Keratinocyte (primary cell): ENCODE data around the gene FZD1. TPM values are rescaled to one million over a fixed set of nuclear protein-coding genes. Genes with fewer than 3 reads are reported as not detected.

ENCODE experiments used
- DNase-seq: peaks from one replicate; pipeline ENCODE4 v3.0.0-alpha.2; 2011; ENCODE audit warnings: low read depth, missing footprints, low spot score
- FAIRE-seq: peaks from 2 replicates; lab custom pipeline; 2011; peaks lifted over from hg19 to GRCh38; lab: Jason Lieb, UNC
- H2AFZ ChIP-seq: 2 replicates; pipeline ENCODE4 v1.6.0; 2012; ENCODE audit warnings: low read length, control low read depth, inconsistent platforms; ENCODE audit not compliant: control insufficient read depth
- H3K27ac ChIP-seq: 2 replicates; pipeline ENCODE4 v1.5.1; 2011; ENCODE audit warnings: low read length; ENCODE audit not compliant: control insufficient read depth, insufficient read depth
- H3K27me3 ChIP-seq: 3 replicates; pipeline ENCODE4 v1.6.0; 2011; ENCODE audit warnings: low read length; ENCODE audit not compliant: control insufficient read depth, insufficient read depth; ENCODE audit errors: extremely low read depth
- H3K36me3 ChIP-seq, 2 experiments: 2 replicates in 1 of 2; 3 replicates in 1 of 2; pipeline ENCODE4 v1.5.1; 2011; ENCODE audit warnings: low read length in 2 of 2, mild to moderate bottlenecking in 1 of 2; ENCODE audit not compliant: control insufficient read depth in 2 of 2, insufficient read depth in 2 of 2; ENCODE audit errors: extremely low read depth in 1 of 2
- H3K4me1 ChIP-seq: 3 replicates; pipeline ENCODE4 v1.5.1; 2011; ENCODE audit warnings: low read length; ENCODE audit not compliant: control insufficient read depth, insufficient read depth; ENCODE audit errors: extremely low read depth
- H3K4me2 ChIP-seq: 3 replicates; pipeline ENCODE4 v1.6.0; 2011; ENCODE audit warnings: low read depth, low read length; ENCODE audit not compliant: control insufficient read depth, insufficient read depth; ENCODE audit errors: extremely low read depth
- H3K4me3 ChIP-seq, 3 experiments: fragments of 200-600 bp in 1 of 3; sonication (generic) in 1 of 3; 2 replicates in 2 of 3; 3 replicates in 1 of 3; pipeline ENCODE4 v1.5.1; 2011 to 2016; ENCODE audit warnings: low read length in 3 of 3, mild to moderate bottlenecking in 3 of 3, control low read depth in 2 of 3, inconsistent platforms in 1 of 3, low read depth in 1 of 3, mixed read lengths in 1 of 3, mixed run types in 1 of 3, moderate library complexity in 1 of 3; ENCODE audit not compliant: control insufficient read depth in 2 of 3, insufficient read depth in 2 of 3; ENCODE audit errors: extremely low read depth in 1 of 3
- H3K79me2 ChIP-seq: 2 replicates; pipeline ENCODE4 v1.6.0; 2012; ENCODE audit warnings: low read length; ENCODE audit not compliant: control insufficient read depth, insufficient read depth
- H3K9ac ChIP-seq: 3 replicates; pipeline ENCODE4 v1.6.0; 2011; ENCODE audit warnings: low read length; ENCODE audit not compliant: control insufficient read depth, insufficient read depth; ENCODE audit errors: extremely low read depth
- H3K9me1 ChIP-seq: 3 replicates; pipeline ENCODE4 v1.6.0; 2011; ENCODE audit warnings: low read length; ENCODE audit not compliant: control insufficient read depth, insufficient read depth; ENCODE audit errors: extremely low read depth
- H3K9me3 ChIP-seq: 2 replicates; pipeline ENCODE4 v1.5.1; 2012; ENCODE audit warnings: low read depth, low read length; ENCODE audit not compliant: control insufficient read depth
- H4K20me1 ChIP-seq: 3 replicates; pipeline ENCODE4 v1.6.0; 2011; ENCODE audit warnings: low read length; ENCODE audit not compliant: control insufficient read depth, insufficient read depth; ENCODE audit errors: extremely low read depth
- CTCF ChIP-seq, 3 experiments: IDR thresholded peaks in 1 of 3; conservative IDR thresholded peaks in 1 of 3; optimal IDR thresholded peaks in 1 of 3; 2 replicates in 2 of 3; 3 replicates in 1 of 3; pipeline versions ENCODE3 to v1.5.1; 2011; ENCODE audit warnings: low read length in 3 of 3, mild to moderate bottlenecking in 3 of 3, moderate library complexity in 2 of 3, control low read depth in 1 of 3, inconsistent platforms in 1 of 3; ENCODE audit not compliant: insufficient read depth in 2 of 3; ENCODE audit errors: extremely low read depth in 1 of 3
- EZH2 ChIP-seq: IDR thresholded peaks from one replicate; pipeline ENCODE4 v1.6.1; 2012; ENCODE audit warnings: inconsistent platforms, mild to moderate bottlenecking, low read length, moderate library complexity
- dilution Hi-C: fragments of 300-500 bp; cut with MboI; formaldehyde crosslinking; loops from one replicate; pipeline ENCODE4 v1.7.0; 2020; ENCODE audit warnings: low sequenced_read_pairs; ENCODE audit not compliant: extremely low pct_ligation_motif_present
- polyA plus RNA-seq, 5 experiments: library from polyadenylated mRNA; depleted of rRNA in 3 of 5; stranded (reverse) in 3 of 5; stranded (forward) in 1 of 5; unstranded in 1 of 5; fragments of >200 nt; gene quantifications; 1 replicate in 1 of 5; 2 replicates in 3 of 5; 3 replicates in 1 of 5; pipeline versions ENCODE4 v1.2.1 to v1.2.3, GENCODE V29; 2011 to 2012; ENCODE audit warnings: missing spikeins in 2 of 5, low read depth in 1 of 5, low replicate concordance in 1 of 5

Gene FZD1
- polyA plus RNA-seq, 1 donor (not counting 4 experiments of a cell fraction or from before 2014, with no cell fraction given), result 1.3 TPM

GRCh38 chr7:91319351-91319750 lies 55.1 kb downstream of the FZD1 start:
- no peak for FAIRE-seq

GRCh38 chr7:91320366-91321078 lies 56.3 kb downstream of the FZD1 start:
- FAIRE-seq (no peak), DNase-seq (no peak)
- Histone ChIP-seq H3K9ac (no peak overlapping the region), H3K9me1 (no peaks in the 10 kb centered on the region), H3K36me3 (no peaks in the 10 kb centered on the region), H3K79me2 (no peaks in the 10 kb centered on the region), H3K27ac (no peak overlapping the region), H3K4me2 (no peak overlapping the region), H3K27me3 (no peaks in the 10 kb centered on the region), H2AFZ (no peak overlapping the region), H3K4me1 (no peaks in the 10 kb centered on the region), H3K9me3 (no peaks in the 10 kb centered on the region), H3K4me3 (no peak overlapping the region), H4K20me1 (no peaks in the 10 kb centered on the region)
- no peak for TF ChIP-seq EZH2
- no peak for TF ChIP-seq CTCF (optimal IDR thresholded peaks at IDR 0.05 in 1 of 3, IDR thresholded peaks at IDR 0.05 in 1 of 3, conservative IDR thresholded peaks at IDR 0.05 in 1 of 3; ENCODE audit: extremely low read depth in 1 of 3, insufficient read depth in 2 of 3, low read length in 3 of 3)
- dilution Hi-C loops, result no loop called here

More at GRCh38 chr7:91319351-91319750, 55.1 kb downstream of the FZD1 start:
- H3K27me3 ChIP-seq, result no peaks in the 10 kb centered on the region
- no peaks in the 10 kb centered on the region for H3K9me1 ChIP-seq
- H3K4me1 ChIP-seq, result peaks cover 7% of the 10 kb centered on the region
- no peaks in the 10 kb centered on the region for H3K36me3 ChIP-seq
- no peaks in the 10 kb centered on the region for H3K9me3 ChIP-seq
- no peak overlapping the region for H3K9ac ChIP-seq
- H3K4me2 ChIP-seq, result no peak overlapping the region
- H3K27ac ChIP-seq, result no peak overlapping the region
- no peaks in the 10 kb centered on the region for H3K79me2 ChIP-seq
- no peaks in the 10 kb centered on the region for H4K20me1 ChIP-seq
- DNase-seq, result no peak
- dilution Hi-C loops, result no loop called here
- no peak for TF ChIP-seq EZH2
- no peak for TF ChIP-seq CTCF (optimal IDR thresholded peaks at IDR 0.05 in 1 of 3, IDR thresholded peaks at IDR 0.05 in 1 of 3, conservative IDR thresholded peaks at IDR 0.05 in 1 of 3; ENCODE audit: extremely low read depth in 1 of 3, insufficient read depth in 2 of 3, low read length in 3 of 3)
- H3K4me3 ChIP-seq, result no peak overlapping the region
- no peak overlapping the region for H2AFZ ChIP-seq
